ENCODE data around the gene RNF150.

RNF150 gene

DNA sequence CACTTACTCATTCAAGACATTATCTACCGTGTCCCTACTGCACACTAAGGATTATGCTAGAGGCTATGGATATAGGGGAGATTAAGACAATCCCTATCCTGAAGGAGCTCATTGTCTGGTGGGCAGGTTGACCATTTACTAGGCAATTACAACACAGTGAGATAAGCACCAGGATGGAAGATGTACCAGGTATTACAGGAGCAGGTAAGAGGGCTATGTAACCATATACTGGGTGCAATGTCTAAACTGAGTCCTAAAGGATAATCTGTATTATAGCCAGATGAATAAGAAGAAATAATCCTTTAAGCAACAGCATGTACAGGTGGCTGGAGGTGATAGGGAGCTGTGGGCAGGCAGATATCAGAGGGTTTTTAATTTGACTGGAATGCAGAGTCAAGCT is 263.8 kb downstream of the RNF150 start:
- DNase-seq (ENCODE audit: low read depth in 1 of 2, low spot score in 1 of 2), result no peak

DNA sequence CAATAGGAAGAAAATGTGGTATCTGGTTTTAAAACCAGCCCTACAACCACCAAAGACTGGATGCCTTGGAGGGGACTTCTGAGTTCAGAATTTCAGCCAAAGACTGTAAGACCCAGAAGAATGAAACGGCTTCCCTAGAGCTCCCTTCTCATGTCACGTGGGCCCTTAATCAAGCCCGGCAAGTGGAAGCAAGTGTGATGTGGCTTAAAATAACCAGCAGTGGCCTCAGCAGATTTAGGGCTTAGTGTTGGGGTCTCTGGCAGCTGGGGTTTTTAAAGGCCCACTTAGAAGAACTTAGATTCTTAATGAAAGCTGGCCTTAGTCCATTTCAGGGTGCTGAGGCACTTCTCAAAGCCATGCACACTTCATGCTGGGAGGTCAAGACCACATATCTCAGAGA is 265.9 kb downstream of the RNF150 start:
- DNase-seq (ENCODE audit: low read depth in 1 of 2, low spot score in 1 of 2), result no peak

DNA sequence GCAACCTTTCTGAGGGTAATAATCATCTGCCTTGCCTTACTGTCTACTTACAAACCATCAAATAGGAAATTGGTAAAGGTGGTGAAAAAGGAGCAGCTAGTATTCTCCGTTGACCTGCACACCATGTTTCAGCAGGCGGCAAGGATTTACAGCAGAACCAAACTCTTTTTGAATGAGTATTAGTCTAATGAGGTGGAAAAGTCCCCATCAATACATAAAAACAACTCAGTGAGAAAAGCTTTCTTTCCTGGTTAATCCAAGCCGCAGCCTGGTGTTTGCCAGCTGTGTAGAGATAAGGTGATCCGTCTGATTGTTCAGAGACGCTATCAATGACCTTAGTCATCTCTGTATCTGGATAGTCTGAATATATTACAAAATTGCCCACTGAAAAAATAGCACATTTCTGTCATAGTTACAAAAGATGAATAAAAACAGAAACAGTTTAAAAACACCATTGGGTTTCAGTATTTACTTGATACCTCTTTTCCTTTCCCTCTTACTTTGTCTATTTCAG is 266.7 kb downstream of the RNF150 start:
- no peak for DNase-seq (ENCODE audit: low read depth in 1 of 2, low spot score in 1 of 2)

DNA sequence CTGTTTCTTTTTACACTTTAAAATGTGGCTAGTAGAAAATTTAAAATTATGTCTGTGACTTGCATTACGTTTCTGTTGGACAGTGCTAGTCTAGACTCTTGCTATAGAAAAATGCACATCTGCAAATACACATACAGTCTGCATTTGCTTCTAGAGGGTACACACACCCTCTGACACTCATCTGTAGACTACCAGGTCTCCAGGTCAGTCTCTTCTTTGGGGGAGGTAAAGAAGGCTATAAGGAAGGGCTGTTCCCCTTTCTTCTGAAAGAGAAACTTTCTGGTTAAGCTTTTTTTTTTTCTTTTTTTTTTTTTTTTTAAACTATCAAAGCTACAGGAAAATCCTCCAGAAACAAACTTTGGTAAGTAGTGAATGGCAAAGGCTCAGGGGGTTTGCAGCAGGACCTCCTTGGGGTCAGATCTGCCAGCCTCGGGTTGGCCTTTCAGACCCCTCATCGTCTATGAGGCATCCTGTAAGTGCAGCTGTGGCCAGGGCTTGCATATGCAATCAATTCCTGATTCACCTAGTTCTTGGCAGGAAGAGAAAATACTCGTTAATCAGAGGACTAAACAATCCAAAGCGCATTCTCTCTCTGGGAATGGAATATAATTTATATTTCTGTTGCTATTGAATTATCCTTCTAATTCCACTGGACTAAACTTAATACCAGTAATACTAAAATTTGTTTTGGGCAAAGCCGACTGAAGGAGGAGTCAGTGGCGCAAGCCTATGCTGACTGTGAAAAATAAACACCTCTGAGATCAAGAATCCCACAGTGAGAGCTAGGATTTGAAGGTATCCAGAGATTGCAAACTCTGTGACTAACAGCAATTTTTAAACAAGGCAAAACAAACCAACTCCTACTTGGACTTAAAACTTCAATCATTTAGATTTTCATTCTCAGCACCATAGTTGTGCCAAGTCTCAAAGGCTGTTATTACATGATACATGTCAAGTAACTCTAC is 267.7 kb downstream of the RNF150 start:
- DNase-seq (ENCODE audit: low read depth in 1 of 2, low spot score in 1 of 2), result no peak

DNA sequence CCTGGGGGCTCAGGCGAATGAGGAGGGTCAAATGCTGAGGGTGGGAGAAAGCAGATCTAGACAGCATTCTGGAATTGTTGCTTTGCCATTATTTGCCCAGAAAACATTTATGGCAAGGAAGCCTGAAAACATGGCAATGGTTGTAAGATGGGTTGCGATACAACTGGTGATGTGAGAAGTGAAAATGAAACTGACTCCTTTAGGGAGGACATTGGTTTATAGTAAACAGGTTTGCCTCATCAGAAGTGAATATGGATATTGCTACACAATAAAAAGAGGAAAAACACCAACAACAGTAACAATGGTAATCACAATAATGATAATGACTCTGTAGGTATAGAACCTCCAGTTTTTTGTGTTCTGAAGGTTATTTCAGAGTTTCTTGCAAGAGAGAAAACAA is 270.1 kb downstream of the RNF150 start:
- no peak for DNase-seq (ENCODE audit: low read depth in 1 of 2, low spot score in 1 of 2)

DNA sequence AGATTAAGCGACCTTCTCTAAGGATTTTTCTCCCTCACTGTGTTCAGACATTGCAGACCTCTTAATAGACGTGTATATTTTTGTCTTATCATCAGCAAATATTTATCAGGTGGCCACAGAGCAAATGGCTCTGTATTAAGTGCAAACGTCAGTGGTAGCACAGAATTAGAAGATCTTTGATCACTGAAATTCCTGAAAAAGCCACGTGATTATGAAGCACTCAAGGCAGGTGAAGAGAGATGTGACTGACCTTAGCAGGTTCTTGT is 271.2 kb downstream of the RNF150 start:
- no peak for DNase-seq (ENCODE audit: low read depth in 1 of 2, low spot score in 1 of 2)

DNA sequence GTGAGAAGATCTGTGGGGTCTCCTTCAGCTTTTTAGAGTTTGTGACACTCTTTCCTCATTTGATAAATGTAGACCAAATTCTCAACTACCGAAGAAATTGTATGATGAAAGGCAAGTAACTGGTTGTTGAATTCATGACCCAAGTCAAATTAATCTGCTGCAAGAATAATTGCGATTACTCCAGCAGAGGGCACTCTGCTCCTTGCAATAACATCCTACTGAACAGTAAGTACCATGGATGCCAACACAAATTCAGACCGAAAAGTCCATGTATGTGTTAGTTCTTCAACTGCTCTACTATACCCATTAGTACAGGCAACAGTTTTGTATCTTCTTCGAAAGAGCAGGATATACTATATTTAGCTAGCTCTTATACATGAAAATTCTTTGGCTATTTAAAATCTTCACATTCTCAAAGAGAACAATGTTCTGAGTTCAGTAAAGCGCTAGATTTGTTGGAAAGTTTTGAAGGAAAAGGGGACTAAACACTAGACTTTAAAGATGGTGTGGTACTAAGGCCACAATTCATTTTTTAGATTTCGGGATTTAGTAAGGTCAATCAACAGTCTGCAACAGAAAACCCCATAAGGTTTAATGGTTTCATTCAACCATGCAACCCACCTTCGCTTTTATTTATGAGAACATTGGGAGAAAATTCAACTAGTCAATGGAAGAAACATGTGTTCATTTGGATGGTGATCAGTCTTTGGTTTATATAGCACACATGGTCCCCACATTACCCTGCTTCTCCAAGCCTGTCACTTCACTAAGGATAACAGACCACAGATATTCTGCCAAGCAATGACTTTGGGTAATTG is 271.7 kb downstream of the RNF150 start:
- DNase-seq (ENCODE audit: low read depth in 1 of 2, low spot score in 1 of 2), result peak in 1 of 2 donors; percentile 46

DNA sequence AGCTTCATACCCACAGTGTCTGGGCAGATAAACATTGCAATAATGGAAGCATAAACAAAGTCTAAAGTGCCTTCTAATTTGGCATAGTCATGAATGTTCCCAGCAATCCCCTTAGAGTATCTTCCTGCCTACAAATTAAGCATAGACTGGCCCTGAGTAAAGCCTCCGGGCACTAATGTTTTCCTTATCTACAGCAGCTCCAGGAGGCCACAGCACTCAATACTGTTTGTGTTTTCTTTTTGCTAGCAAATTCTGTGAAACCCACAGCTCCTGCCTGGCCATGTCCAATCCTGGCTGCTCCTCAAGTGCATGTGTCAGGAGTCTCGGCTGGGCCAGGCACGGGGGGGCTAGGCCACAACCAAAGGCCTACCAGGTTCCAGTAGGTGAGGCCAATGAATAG is 274.4 kb downstream of the RNF150 start:
- DNase-seq (ENCODE audit: low read depth in 1 of 2, low spot score in 1 of 2), result no peak

DNA sequence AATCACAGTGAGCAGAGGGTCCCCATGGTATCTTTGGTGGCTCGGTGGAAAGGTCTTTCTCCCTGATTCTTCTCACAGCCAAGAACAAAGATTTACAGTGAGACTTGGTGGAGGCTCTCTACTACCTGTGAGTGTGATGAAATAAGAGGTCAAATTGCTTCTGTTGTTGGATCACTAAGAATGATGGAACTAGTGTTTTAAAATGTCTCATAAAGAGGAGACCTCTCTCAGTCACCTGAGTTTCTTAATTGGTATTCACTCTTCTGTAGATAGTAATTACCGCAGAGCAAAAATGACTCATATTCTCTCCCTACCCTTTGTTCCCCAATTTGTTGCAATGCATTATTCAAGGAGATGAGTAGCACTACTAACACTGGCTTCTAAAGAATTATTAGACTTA is 276.2 kb downstream of the RNF150 start:
- no peak for DNase-seq (ENCODE audit: low read depth in 1 of 2, low spot score in 1 of 2)

DNA sequence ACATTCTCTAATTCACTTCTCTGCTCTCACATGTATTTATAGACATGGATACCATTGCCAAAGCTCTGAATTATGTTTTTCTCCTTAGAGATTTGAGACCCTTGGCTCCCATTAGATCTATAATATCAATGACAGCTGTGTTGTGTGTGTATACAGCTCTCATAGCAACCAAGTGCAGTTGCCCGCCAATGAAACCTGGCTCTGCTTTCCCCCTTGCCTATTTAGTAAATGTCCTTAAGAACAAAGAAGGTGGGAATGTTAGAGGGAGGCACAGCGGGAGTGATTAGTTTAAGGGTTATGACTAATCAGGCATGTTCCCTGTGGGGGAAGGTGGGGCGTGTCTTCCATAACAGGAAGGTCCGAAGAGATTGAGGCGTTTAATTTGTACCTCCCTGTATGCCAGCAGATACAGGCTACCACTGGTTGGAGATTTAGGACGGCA is 276.6 kb downstream of the RNF150 start:
- DNase-seq (ENCODE audit: low read depth in 1 of 2, low spot score in 1 of 2), result no peak

DNA sequence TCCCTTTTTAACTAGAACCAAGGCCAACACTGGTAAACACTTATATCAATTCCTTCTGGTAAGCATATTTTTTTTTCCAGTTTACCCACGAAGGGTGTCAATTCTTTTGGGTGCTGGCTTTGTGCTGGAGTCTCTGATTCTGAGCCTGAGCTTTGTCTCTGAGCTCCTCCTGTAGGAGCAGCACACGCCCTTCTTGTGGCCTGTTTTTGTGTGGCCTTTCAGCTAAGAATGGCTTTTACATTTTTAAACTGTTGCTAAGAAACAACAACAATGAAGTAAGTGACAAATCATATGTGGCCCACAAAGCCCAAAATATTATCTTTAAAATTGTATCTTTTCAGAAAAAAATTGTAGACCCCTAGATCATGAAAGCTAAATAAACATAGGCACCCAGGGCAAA is 279.1 kb downstream of the RNF150 start:
- DNase-seq (ENCODE audit: low read depth in 1 of 2, low spot score in 1 of 2), result no peak

DNA sequence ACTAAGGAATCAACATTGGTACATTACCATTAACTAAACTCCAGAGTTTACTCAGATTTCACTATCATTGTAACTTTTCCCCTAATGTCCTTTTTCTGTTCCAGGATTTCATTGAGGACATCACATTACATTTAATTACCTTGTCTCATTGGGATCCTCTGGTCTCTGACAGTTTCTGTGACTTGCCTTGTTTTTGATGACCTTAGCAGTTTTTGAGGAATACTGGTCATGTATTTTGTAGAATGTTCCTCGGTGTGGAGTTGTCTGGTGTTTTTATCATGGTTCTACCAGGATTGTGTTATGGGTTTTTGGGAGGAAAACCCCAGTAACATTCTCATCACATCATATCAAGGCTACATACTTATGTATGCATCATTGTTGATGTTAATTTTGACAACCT is 281.5 kb downstream of the RNF150 start:
- DNase-seq (ENCODE audit: low read depth in 1 of 2, low spot score in 1 of 2), result no peak

DNA sequence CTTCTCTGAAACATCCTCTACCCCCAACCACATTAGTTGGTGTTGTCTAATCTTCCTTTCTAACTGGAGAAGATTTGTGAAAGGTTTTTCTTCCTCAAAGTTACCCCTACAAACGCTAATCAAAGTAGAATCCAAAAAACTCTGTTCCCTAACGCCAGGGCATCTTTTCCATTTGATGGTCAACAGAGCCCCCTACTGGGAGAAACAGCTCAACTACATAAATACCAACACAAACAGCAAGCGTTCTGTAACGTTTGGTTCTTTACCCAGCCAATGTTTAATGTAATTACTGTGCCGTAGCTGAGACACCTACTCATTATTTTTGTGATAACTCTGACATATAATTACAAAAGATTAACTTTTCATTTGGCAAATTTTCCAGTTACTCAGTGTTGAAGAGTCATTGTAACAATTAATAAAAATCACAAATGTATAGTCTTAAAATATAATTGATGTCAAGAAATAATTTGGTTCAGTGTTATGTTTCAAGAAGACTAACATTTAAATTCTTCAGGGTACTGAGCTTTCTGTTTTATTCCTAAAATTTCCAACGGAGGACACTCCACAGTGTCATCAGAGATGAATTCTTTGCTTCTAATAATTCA is 282.1 kb downstream of the RNF150 start:
- peak in 1 of 2 donors; percentile 4 for DNase-seq (ENCODE audit: low read depth in 1 of 2, low spot score in 1 of 2)

DNA sequence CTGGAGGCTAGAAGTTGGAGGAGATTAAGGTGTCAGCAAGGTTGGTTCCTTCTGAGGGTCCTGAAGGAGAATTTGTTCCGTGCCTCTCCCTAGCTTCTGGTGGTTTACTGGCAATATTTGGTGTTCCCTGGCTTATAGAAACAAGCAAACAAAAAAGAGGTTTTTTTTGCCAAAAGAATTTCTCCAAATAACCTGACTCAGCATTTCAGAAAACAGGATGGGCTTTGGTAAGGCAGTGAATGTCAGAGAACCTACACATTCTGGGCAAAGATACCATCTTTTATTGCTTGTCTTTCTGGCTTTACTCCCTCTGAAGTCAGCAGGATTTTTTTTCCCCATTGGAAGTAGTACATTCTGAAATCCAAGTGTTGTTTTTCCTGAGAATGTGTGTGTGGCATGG is 283.7 kb downstream of the RNF150 start:
- no peak for DNase-seq (ENCODE audit: low read depth in 1 of 2, low spot score in 1 of 2)

DNA sequence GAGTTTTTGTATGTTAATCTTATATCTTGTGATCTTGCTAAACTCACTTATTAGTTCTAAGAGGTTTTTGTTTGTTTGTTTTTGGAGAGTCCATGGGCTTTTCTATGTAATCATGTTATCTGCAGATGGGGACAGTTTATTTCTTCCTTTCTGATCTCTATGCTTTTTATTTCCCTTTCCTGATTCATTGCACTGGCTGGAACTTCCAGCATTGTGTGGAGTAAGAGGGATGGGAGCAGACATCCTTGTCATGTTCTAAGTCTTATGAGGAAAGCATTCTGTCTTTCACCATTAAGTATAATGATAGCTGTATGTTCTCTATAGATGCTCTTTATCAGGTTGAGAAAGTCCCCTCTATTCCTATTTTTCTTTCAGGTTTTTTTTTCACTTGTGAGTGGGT is 286.5 kb downstream of the RNF150 start:
- no peak for DNase-seq (ENCODE audit: low read depth in 1 of 2, low spot score in 1 of 2)

DNA sequence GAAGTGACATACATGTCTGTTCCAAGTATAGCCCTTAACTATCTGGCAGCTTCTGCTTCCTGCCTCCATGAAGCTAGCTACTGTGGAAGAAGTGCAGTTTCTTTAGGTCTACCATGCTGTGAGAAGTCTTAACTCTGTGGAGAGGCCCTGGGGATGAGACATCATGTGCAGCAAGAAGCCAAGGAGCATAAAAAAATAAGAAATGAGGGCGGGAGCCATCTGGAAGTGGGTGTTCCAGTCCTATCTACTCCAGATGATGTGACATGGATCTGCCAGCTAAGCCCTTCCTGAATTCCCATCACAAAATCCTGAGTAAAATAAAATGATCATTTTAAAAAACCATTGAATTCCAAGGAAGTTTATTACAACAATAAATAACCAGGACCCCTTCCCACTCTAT is 289.2 kb downstream of the RNF150 start:
- no peak for DNase-seq (ENCODE audit: low read depth in 1 of 2, low spot score in 1 of 2)

DNA sequence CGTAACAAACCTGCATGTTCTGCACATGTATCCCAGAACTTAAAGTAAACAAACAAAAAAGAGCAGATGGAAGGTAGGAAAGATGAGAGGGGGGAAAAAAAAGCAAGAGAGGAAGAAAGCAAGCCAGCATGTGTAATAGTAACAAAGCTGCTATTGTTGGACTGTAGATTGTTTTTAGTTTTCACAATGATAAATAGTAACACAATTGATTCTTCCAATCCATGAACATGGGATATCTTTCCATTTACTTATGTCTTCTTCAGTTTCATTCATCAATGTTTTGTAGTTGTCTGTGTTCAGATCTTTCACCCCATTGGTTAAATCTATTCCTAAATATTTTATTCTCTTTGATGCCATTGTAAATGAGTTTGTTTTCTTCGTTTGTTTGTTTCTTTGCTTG is 292.1 kb downstream of the RNF150 start:
- no peak for DNase-seq (ENCODE audit: low read depth in 1 of 2, low spot score in 1 of 2)

DNA sequence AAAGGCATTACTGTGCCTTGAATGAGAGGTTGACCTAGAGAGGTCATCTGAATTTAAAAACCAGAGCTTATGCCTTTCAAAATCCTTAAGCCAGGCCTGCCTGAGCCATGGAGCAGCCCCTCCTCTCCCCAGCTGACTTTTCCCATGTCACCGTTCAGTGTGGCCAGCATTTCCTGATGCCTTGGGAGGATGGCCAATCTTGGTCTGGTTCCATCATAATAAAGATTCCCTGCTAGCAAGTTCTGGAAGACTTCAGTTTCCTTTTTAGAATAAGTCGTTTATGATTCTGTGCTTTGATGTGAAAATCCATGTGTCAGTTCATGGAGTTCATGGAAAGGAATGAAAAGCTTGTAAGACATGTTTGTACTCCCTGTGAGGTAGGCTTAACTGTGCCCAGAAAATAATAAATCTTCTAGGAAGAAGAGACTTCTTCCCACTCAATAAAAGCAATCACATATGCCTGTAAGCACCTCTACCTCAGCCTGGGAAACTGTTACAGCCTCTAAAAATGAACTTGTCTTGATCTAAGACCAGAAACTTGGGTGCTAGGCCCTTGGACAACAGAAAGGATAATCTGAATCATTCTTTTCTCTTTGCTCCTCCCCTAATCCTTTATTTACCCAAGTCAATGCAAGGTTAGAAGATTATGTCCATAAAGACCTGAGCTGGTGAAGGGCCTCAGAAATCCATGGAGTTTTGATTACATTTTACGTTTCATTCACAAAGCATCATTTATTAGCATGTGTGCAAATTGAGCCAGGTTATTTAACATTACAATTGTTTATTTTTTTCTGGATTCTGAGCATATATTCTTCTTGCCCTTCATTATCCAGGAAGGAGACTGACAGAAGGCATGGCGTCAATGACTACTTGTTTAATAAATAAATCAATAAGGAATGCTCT is 293.1 kb downstream of the RNF150 start:
- DNase-seq (ENCODE audit: low read depth in 1 of 2, low spot score in 1 of 2), result no peak

DNA sequence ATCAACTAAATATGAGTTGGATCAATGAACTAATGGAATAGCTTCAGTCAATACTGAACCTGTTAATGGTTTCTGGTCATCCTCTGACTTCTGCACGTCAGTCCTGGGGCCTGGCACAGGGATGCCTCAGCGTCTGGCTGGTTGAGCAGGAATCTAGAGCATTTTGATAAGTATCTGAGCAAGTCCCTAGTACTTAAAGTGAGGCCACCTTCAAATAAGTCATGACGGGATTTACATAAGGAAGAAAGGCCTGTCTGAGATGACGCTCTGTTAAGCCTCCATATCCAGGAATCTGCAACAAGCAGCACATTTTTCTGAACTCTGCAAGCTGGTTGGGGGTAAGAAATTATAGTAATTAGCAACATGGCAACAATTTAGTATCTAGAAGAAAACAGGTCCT is 293.9 kb downstream of the RNF150 start:
- no peak for DNase-seq (ENCODE audit: low read depth in 1 of 2, low spot score in 1 of 2)

DNA sequence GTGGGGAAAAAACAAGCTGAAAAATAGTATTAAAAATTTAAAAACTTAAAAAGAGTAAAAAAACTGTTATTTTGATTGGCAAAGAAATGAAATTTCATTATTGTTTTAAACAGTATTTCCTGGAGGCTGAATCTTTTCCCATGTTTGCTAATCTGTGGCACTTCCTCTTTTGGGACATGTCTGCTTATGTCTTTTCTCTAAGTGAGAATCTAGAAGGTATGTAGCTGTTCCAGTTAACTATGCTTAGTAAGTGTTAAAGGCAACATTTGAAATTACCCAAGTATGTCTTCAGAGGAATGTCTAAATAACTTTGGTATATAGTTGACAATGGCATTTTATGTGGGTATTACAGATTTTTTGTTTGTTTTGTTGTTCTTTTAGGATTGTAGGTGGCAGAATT is 295.5 kb downstream of the RNF150 start:
- DNase-seq (ENCODE audit: low read depth in 1 of 2, low spot score in 1 of 2), result no peak

Measured in activated CD4-positive, alpha-beta T cell treated with anti-CD3 and anti-CD28 coated beads, Interleukin-2, amount 50 U/mL, for 24 hours (primary cell).